Choroid plexus epithelial cell (primary cell): ENCODE measurements around the gene FARP1.

Experiments used
- DNase-seq: peaks from one replicate; pipeline ENCODE4 v3.0.0-alpha.2; 2010; ENCODE audit warnings: low read depth
- H3K4me3 ChIP-seq: 2 replicates; pipeline ENCODE4 v1.5.1; 2011; ENCODE audit warnings: low read depth, mild to moderate bottlenecking, control low read depth, low read length, moderate library complexity
- CTCF ChIP-seq: conservative IDR thresholded peaks from 2 replicates; pipeline ENCODE4 v1.5.1; 2011; ENCODE audit warnings: low read depth, mild to moderate bottlenecking, control low read depth, inconsistent platforms, low read length, moderate library complexity

FARP1 gene

DNA sequence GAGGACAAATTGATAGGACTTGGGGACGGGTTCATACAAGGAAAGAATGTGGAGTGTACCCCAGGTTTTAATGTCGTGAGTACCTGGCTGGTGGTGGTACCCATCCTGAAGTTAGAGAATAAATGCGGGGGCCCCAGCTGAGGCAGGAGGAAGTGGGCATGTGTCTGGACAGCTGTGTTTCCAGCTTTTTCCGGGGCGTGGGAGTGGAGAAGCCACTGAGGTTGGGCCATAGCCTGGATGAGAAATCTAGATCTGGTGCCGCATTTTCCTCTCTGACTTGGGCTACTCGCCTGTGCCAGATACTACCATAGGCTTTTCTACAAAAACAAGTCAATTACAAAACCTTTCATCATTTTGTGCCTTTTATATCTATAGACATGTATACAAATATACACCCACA lies 286.6 kb downstream of the FARP1 start:
- no peak overlapping the region for H3K4me3 ChIP-seq
- no peak for DNase-seq
- TF ChIP-seq CTCF: no peak

DNA sequence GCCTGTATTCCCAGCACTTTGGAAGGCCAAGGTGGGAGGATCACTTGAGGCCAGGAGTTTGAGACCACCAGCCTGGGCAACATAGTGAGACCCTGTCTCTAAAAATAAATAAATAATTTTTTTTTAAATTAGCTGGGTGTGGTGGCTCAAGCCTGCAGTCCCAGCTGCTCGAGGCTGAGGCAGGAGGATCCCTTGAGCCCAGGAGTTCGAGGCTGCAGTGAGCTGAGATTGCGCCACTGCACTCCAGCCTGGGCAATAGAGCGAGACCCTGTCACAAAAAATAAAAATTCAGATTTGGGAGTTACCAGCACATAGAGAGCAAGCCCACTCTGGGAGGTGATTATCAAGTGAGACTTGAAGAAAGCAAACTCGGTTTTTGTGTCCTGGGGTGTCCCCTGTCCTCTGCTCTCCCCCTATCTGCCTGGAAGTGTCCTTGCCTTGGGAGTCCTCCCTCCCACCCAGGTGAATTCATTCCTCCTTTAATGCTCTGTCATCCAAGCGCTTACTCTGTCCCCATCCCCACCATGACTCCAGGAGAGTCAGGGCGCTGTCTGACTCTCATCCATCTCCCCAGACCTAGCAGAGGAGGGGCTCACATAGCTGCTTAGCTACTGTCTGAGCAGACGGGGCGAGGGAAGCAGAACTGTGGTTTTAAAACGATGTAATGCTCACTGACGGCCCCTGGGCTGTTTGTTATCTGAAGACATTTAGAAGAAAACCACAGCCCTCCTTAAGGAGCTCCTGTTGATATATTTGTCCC lies 287.3 kb downstream of the FARP1 start:
- TF ChIP-seq CTCF: no peak
- H3K4me3 ChIP-seq: no peak overlapping the region
- DNase-seq: peak; percentile 66

GRCh38 chr13:98432638-98433037 lies 289.7 kb downstream of the FARP1 start:
- TF ChIP-seq CTCF: no peak
- no peak overlapping the region for H3K4me3 ChIP-seq
- no peak for DNase-seq

DNA sequence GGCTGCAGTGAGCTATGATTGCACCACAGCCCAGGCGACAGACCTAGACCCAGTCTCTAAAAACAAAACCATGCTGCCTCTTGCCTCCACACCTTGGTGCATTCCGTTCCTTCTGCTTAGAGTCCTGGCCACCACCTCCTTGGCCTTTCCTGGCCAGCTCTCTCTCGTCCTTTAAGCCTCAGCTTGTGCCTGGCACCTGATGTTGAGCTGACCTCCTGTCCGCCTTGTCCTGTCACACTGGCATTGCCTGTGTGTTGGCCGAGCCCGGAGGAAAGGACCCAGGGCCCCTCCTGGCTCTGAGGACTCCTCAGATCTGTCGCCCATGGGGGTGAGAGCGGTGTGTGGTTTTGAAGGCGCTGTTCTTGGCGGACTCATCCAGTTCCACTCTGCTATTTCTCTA lies 290.8 kb downstream of the FARP1 start:
- H3K4me3 ChIP-seq: no peak overlapping the region
- DNase-seq: no peak
- TF ChIP-seq CTCF: no peak

DNA sequence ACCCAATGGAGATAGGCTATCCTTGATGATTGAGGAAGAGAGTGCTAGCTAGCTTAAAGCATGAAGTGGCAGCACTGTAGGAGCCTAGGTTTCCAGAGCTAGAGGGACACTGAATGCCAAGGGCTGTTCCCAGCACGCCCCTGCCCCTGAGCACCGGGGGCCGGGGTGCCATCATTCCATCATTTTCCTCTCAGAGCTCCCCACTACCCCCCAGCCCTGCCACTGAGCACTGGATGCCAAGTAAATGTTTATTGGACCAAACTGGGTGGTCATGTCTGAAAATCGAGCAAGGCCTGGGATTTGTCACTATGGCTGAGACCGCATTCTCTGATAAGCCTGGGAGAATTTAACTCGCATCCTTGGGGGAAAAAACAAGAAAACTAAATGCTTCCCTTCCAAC lies 291.2 kb downstream of the FARP1 start:
- no peak overlapping the region for H3K4me3 ChIP-seq

GRCh38 chr13:98435376-98435775 lies 292.5 kb downstream of the FARP1 start:
- TF ChIP-seq CTCF: no peak
- DNase-seq: no peak
- no peak overlapping the region for H3K4me3 ChIP-seq

More for the DNA sequence above, 291.2 kb downstream of the FARP1 start:
- no peak for DNase-seq
- no peak for TF ChIP-seq CTCF
